Measurements from ENCODE around the gene WDFY4.

Gene WDFY4

DNA sequence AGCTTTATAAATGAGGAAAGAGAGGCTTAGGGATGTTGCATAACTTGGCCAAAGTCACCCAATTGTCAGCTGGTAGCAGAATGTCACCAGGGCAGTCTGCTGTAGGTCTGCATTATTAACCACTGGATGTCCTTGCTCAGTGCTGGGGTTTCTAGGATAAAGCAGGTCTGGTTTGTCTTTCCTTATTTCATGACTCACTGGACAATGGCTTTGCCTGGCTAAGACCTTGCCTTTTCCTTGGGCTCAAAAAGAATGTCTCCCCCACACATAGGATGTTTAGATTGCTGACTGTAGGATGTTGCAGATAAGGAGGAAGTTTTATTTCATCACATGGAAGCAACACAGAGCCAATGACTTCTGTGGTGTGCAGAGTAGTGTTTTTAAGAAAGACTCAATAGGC is 29.4 kb downstream of the WDFY4 start:
- no peak for DNase-seq

DNA sequence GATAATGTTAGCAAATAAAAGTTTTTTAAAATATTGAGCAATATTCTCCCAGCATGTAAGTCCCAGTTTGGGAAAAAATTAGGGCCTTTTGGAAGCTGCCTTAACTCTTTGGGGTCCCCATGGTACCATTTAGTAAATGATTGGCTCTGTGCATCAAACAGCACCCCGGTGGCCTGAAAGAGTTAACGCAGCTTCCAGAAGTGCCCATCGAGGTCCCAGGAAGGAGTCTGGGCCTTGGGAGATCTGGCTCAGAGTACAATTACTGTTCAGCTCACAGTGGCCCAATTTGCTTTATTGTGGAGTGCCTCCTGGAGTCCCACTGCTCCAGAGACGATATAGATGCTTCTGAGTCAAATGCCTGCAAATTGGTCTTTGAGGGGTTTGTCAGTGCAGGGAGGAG is 31.7 kb downstream of the WDFY4 start:
- DNase-seq: no peak

DNA sequence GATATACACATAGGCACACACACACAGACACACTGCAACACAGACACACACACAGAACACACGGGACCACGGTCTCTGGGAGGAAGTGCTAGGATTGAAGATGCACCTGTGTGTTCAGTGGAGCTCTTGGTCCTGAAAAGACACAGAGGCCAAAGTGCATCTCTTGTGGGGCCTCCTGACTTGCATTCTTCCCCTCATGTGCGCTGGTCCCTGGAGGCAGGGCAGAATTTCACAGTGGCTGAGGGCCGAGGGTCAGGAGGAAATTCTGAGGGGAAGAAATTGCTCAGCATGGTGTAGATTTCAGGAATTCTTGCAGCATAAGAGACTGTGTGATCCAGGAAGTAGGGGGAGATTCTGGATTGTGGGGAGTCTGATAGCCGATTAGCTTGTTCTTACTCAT is 35.9 kb downstream of the WDFY4 start:
- DNase-seq: no peak

DNA sequence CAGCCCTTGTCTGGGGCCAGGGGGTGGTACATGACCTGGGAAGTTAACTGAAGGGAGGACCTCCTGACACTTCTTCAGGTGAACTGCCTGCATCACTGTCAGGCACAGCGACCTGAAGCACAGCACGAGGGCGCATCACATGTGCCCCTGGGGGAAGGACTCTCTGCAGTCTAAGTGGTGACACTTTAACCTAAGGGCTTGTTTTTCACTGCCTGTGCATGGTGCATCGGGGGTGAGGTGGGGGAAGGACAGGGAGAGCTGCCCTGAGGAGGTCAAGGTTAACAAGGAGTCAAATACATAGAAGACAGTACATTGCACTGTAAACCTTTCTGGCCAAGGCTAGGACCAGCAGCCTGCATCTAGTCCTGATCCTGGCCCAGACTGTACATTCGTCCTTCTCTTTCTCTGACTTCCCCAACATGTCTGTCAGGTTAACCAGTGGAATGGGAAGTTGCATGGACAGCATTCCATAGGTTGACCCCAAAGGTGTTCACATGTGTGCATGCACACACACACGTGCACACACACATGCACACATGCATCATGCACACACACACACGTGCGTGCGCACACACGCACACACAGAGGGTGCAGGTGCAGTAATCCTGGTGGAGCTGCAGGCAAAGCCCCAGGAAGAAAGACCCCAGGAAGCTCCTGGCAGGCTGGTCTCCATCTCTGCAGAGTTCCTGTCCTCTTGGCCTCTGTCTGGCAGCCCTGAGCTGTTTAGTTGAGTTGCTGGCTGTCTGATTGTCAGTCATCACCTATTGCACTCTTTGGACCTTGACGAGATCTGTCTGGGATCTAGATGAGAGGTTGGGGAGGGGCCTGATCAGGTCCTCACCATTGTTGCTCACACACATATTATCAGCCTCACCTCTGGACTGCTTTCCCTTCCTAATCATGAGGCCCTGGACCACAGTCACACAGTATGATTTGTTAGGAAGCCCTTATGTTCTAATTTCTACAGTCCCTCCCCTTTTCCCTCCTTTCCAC is 37.8 kb downstream of the WDFY4 start:
- DNase-seq: no peak

DNA sequence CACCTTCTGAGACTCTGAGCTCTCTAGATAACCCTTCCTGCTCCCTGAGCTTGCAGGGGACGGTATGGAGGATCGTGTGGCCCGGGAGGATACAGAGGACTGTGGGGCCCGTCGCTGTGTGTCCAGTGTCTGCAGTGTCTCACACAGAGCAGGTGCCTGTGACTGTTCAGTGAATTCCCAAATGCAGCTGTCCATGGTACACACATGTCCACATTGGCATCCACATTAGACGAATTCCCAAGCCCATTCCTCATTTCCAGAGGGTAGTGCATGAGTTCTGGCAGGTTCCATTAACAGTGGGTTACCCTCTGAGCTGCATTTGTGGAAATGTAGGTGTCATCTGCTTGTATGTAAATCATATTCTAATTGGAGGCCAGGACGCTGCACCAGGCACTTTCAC is 39.5 kb downstream of the WDFY4 start:
- DNase-seq: no peak

DNA sequence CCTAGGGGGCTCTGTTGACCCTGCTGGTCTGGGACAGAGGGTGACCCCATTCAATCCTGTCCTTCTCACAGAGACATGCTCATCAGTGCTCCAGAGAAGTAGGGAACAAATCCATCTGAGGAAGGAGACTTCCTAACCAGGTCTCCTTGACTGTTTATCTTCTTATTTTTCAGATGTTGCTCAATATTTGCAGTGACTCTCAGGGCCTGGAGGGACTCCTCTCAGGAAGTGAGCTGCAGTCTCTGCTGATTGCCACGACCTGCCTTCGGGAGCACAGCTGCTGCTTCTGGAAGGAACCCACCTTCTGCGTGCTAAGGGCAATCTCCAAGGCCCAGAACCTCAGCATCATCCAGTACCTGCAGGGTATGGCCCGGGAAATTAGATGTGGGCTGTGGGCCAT is 41.0 kb downstream of the WDFY4 start:
- no peak for DNase-seq

DNA sequence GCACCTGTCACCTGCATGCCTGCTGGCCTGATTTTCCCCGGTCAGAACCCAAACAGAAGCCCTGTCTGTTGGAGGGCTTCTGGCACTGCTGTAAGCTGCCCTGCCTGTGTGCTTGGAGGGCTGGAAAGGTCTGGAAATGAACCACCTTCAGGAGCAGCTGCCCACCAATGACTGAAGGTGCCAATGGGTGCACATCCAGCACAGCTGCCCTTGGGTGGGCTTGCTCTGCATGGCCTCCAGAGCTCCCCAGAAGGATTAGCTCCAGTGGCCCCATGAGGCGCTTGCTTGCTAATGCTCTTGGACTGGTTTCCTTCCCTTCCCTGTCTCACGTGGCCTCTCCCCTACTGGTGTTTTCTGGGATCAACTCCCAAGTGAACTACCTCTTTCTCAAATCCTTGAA is 43.2 kb downstream of the WDFY4 start:
- no peak for DNase-seq

DNA sequence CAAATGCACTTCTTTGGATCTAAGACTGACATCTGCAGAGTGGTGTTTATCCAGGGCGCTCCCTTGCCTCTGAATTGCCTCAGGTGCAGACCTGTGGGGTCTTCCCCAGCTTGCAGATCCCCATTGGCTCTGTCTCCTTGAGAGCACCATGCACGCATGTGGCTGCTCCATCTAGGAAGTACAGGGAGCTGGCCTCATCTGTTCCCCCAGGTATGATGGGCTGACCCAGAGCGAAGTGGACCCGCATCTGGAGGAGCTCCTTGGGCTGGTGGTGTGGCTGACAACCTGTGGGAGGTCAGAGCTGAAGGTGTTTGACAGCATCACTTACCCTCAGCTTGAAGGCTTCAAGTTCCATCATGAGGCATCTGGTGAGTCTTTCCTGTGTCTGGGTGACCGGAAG is 44.5 kb downstream of the WDFY4 start:
- no peak for DNase-seq

DNA sequence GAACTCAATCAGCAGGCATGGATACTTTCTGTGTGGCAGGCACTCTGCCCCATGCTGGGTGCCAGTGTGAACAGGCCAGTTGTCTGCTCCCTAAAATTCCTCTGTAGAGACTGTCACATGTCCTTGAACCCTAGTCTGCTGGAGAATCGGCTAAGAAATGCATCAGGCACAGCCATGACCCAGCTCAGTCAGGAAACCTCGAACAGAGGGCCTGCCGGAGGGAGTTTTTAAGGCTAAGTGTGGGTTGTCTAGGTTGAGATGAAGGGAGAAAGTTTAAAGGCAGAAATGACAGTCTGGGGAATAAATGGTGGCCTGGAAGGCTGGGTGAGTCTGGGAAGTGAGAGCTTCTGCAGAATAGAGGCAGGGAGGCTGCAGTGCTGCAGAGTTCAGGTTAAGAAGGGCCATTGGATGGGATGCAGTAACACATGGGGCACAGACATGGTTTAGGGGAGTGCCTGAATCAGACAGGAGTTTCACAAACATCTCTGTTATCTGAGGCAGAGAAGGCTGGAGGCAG is 45.3 kb downstream of the WDFY4 start:
- DNase-seq: no peak

DNA sequence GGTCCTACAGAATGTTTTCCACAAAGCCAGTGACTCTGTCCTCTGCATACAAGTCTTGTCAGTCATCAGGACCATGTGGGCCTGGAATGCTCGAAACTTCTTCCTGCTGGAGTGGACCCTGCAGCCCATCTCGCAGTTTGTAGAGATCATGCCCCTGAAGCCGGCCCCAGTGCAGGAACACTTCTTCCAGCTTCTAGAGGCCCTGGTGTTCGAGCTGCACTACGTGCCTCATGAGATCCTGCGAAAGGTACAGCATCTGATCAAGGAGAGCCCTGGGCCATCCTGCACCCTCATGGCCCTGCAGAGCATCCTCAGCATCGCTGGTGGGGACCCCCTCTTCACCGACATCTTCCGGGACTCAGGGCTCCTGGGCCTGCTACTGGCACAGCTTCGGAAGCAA is 46.5 kb downstream of the WDFY4 start:
- no peak for DNase-seq

DNA sequence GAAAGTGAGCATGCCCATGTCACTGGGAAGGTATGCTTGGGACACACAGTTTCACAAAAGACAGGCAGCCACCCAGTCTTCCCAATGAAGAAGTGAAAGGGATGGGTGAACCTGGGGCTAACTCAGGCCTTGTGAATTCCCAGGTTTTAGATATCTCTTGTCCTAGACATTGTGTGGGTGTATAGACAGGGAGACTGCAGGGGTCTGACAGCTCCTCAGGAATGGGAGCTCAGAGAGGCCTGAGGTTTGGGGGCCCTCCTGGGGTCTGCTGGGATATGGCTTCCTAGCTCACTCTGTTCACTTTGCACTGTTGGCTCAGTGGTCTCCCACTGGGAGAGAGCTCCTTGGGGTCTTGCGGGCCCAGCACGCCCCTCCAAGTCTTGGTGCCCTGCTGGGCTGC is 47.0 kb downstream of the WDFY4 start:
- DNase-seq: no peak

DNA sequence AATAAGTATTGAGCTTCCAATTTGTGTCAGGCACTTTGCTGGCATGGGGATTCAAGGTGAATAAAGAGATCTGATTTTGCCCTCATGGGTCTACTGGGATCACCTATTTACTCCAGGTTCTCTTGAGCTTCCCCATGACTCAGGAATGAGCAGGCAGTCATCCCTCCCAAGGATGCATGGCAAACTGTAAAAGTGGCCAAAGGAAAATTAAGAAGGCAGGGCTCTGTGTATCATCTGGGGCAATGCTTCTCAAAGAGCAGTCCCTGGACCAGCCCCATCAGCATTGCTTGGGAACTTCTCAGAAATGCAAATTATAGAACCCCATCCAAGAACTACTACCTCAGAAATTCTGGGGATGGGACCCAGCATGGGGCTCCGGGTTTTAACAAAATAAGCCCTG is 48.7 kb downstream of the WDFY4 start:
- no peak for DNase-seq

DNA sequence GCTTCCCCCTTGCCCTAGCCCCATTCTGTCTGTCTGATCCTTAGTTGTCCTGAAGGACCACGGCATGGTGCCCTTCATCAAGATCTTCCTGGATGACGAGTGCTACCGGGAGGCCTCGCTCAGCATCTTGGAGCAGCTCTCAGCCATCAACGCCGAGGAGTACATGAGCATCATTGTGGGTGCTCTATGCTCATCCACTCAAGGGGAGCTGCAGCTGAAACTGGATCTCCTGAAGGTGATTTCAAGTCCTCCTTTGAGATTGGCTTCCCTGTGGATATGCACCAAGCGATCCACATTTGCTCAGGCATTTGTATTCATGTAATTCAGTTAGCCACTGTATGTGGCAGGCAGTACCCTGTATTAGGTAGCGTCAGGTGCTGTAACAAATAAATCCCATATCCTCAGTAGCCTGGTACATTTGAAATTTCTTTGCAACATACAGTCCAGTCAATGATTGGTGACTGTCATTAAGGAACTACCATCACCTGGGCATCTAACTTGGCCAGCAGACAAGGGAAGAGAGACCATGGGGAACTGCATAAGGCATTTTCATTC is 51.2 kb downstream of the WDFY4 start:
- DNase-seq: no peak

DNA sequence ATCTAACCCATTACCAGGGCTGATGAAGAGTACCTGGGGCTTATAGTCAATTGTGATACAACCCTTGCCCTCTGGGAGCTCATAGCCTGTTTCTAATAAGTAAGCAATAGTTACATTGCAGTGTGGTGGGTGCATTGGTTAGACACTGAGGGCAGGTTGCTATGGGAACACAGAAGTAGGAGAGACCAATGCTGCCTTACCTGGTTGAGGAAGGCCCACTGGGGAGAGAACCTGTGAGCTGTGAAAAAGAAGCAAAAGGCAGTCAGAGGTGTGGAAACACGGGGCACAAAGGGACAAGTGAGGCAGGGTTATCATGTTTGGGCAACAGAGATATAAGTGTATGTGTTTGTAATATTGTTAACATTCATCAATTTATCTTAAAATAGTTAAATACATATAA is 51.9 kb downstream of the WDFY4 start:
- DNase-seq: no peak

DNA sequence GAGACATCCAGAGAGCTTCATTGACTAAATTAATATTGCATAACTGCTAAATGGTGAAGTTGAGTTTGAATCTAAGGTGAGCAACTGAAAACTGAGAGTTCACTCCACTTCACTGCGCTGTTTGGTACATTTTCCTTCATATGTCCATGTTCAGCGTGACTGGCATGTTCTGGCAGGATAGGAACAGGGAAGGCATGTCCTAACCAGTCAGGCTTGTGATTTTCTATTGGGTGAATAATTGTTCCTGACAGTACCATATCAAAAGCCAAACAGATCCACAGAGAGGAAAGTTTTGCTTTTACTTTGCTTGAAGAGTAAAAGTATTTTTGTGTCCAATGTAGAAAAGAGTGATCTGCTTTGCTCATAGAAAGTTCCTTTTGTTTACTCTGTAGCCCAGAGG is 53.2 kb downstream of the WDFY4 start:
- DNase-seq: no peak

DNA sequence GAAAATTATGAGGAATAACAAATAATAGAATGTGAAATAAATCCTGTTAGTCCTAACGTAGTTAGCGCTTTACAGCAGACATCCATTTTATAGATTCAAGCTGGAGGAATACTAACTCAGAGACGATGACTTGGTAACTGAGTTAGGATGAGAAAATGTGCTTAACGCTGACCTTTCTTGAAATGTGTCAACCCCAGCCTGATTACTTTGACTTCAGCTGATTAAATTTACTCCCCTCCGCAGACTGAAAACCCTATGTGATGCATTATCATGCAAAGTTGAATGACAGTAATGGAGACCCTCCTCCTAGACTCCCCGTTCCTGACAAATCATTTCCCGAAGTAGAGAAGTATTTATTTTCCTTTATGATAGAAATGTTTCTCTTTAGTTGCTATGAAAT is 54.5 kb downstream of the WDFY4 start:
- DNase-seq: no peak

DNA sequence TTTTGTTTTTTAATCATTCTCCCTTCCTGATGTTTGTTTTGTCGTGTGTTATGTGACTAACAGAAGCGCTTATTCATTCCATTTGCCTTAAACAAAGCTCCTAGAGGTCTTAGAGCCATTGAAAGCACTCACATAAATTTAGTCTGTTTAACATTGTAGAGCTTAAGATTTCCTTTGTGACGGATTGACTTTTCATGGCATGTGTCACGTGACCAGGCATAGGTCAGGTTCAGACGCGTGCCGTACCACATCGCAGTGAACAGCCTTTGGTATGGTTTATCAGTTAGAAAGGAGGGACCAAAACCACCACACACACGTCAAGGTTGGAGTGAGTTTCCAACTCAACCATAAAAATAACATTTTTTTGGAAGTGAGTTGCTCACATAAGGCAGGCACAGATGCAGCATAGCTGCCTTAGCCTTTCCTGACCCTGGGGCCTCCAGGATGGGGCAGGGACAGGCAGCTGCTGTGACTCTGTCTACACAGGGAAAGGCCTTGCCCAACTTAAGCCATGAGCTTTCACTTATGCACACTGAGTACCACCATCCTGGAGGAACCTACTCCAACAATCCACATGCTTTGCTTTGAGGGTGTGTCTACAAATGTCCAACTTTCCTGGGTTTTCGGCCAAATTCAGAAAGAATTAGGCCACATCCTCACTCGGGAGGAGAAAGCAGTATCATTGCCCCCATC is 55.5 kb downstream of the WDFY4 start:
- no peak for DNase-seq

DNA sequence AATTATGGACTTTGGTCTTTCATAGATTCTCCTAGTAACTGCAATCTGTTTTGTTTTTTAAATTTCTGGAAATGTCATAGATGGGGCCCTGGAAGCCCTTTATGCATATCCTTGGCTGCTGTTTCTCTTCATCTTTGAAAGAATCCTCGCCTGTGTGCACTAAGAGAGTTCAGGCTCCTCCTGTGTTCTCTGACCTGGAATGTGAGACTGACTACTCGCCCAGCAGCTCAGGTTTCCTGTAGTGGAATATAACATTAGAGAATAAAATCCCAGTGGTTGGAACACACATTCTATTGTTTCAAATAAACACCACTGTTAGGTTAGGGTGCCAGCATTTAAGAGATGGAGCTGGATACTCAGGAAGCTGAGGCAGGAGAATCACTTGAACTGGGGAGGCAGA is 56.3 kb downstream of the WDFY4 start:
- no peak for DNase-seq

DNA sequence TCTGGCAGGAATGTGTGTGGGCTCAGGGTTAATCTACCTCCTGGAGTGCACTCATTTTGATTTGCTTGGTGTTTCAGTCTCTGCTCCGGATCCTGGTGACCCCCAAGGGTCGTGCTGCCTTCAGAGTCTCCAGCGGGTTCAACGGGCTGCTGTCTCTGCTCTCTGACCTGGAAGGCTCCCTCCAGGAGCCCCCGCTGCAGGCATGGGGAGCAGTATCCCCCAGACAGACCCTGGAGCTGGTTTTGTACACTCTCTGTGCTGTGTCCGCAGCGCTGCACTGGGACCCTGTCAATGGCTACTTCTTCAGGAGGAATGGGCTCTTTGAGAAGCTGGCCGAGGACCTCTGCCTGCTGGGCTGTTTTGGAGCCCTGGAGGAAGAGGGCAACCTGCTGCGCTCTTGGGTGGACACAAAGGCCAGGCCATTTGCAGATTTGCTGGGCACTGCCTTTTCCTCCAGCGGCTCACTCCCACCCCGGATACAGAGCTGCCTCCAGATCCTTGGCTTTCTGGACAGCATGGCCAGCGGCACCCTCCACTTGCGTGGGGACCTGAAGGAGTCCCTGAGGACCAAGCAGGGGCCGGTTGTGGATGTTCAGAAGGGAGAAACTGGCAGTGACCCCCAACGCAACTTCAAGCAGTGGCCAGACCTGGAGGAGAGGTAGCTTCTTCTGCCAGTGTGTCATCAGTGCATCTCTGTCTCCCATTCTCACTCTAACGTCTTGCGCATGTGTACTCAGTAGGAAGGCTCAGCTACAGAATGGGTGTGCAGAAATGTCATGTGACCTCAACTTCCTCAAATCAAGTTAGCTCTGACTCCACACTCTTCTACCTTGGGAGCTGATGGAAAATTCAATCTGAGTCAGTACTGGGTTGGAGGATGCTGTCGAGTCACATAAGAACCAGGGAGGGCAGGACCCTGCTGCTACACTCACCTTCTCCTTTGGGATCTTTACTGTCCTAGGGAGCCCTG is 58.5 kb downstream of the WDFY4 start:
- no peak for DNase-seq

DNA sequence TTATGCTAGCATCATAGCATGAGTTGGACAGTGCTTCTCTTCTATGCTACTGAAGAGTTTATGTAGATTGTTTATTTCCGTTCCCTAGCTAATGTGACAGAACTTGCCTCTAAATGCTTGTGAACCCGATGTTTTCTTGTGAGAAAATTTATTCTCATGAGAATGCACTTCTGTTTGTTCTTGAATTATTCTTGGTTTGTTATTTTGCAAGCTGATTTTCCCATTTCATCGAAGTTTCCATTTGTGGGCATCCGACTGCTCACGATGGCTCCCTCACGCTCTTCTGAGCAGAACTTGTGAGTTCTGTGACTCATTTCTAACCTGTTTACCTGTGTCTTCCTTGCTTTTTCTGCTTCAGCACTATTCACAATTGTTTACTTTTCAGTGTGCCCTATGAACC is 59.9 kb downstream of the WDFY4 start:
- no peak for DNase-seq

DNA sequence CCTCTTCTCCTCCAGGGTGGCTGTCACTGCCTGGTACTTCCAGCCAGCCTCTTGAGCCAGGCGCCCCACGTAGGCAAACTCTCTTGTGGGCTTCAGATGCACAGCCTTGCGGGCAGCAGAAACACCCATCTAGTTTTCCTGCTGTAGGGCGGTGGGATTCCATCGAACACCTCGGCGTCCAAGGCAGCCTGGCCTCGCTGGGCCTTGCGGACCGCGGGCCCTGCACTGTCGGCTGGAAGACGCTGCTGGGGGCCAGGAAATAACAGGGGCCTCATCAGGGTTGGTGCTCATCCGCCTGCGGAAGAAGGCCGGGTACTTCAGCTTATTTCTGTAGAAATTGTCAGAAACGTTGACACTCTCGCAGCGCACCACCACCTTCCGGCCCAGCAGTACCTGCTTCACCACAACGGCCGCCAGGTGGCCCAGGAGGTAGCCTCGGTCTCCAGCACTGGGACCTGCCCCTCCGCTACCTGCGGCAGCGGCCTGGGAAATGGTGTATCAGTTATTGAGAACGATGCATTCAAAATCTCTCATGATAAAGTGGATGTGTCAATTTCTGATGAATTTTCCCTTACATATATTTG is 61.1 kb downstream of the WDFY4 start:
- DNase-seq: no peak

DNA sequence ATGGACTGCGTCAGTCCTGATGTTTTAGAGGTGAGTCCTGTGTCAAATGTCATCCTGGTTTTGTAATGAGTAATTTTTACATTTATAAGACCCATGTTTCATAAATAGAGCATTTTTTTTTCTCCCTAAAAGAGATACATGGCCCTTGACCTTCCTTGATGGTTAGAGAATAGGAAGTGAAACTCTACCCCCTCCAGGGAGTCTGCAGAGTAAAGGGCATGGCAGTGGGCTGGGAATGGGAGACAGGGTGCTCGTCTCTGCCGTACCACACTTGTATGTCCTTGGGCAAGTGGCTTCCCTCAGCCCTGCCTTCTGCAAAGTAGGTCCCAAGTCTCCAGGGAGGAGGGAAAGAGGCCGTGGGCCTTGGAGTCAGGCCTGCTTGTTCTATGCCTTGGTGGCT is 63.9 kb downstream of the WDFY4 start:
- DNase-seq: no peak
